ENCODE measurements around the gene SERPINA1.

GRCh38 chr14:94394025-94394493, 5.7 kb upstream of the SERPINA1 start:
- TF ChIP-seq POLR2AphosphoS5 (IDR thresholded peaks at IDR 0.05) = no peak
- TF ChIP-seq, protein P1, sequence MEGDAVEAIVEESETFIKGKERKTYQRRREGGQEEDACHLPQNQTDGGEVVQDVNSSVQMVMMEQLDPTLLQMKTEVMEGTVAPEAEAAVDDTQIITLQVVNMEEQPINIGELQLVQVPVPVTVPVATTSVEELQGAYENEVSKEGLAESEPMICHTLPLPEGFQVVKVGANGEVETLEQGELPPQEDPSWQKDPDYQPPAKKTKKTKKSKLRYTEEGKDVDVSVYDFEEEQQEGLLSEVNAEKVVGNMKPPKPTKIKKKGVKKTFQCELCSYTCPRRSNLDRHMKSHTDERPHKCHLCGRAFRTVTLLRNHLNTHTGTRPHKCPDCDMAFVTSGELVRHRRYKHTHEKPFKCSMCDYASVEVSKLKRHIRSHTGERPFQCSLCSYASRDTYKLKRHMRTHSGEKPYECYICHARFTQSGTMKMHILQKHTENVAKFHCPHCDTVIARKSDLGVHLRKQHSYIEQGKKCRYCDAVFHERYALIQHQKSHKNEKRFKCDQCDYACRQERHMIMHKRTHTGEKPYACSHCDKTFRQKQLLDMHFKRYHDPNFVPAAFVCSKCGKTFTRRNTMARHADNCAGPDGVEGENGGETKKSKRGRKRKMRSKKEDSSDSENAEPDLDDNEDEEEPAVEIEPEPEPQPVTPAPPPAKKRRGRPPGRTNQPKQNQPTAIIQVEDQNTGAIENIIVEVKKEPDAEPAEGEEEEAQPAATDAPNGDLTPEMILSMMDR (IDR thresholded peaks at IDR 0.05) = no peak
